GM12875 (cell line): ENCODE measurements around the gene HBS1L.

Source experiments
- H3K4me3 ChIP-seq: one replicate; pipeline ENCODE4 v1.5.1; 2011; ENCODE audit warnings: low read depth, low read length, control low read depth
- CTCF ChIP-seq: IDR thresholded peaks from 2 replicates; pipeline ENCODE4 v1.5.1; 2011; ENCODE audit warnings: low read depth, mild to moderate bottlenecking, control low read depth, inconsistent platforms, low read length, moderate library complexity, borderline replicate concordance; ENCODE audit not compliant: insufficient read depth

HBS1L gene

GRCh38 chr6:135013211-135013610 is 41.4 kb downstream of the HBS1L start:
- H3K4me3 ChIP-seq = no peak overlapping the region
- TF ChIP-seq CTCF = no peak

GRCh38 chr6:135012764-135013163 is 41.9 kb downstream of the HBS1L start:
- no peak overlapping the region for H3K4me3 ChIP-seq
- no peak for TF ChIP-seq CTCF

GRCh38 chr6:135012349-135012748 is 42.3 kb downstream of the HBS1L start:
- H3K4me3 ChIP-seq = no peak overlapping the region
- TF ChIP-seq CTCF = no peak

GRCh38 chr6:135008941-135009290 is 45.7 kb downstream of the HBS1L start:
- no peak overlapping the region for H3K4me3 ChIP-seq
- no peak for TF ChIP-seq CTCF

- TF ChIP-seq CTCF = no peak
- H3K4me3 ChIP-seq = no peak overlapping the region
Observed at GRCh38 chr6:135008072-135008940, 46.3 kb downstream of the HBS1L start.

GRCh38 chr6:135006386-135006914 is 48.2 kb downstream of the HBS1L start:
- no peak overlapping the region for H3K4me3 ChIP-seq
- no peak for TF ChIP-seq CTCF

GRCh38 chr6:135004399-135004798 is 50.2 kb downstream of the HBS1L start:
- no peak for TF ChIP-seq CTCF
- H3K4me3 ChIP-seq = no peak overlapping the region
